T-helper 2 cell treated with Interferon-gamma antibody and Interleukin-4, amounts not matched to agents 100 ng/mL and 5 ng/mL, for 36 hours (primary cell): Measurements from ENCODE around the gene GNB5. TPM values are rescaled to one million over a fixed set of nuclear protein-coding genes. Genes with fewer than 3 reads are reported as not detected.

Source experiments
- intact Hi-C: fragments of 100-400 bp; cut with micrococcal nuclease; formaldehyde crosslinking; loops from one replicate; pipeline ENCODE4 v1.15.1; 2023
- total RNA-seq: library from RNA; stranded (reverse); gene quantifications from 2 replicates; pipeline ENCODE4 v1.2.3, GENCODE V29; 2022

GNB5 gene
- total RNA-seq, 1 donor from 2014 or later, result 44.8 TPM

DNA sequence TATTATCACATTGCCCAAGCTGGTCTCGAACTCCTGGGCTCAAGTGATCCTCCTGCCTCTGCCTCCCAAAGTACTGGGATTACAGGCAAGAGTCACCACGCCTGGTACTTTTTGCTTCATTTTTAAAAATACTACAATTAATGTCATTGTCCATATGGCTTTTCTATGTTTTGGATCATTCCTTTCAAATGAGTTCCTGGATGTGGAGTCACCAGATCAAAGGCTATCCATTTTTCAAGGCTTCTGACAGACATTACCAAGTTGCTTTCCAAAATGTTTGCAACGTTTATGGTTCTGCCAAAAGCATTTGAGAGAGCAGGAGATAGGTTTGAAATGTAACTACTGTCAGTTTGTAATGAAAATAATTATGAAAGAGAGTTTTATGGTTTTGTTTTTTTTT, 44.4 kb downstream of the GNB5 start:
- intact Hi-C loops, result no loop called here

DNA sequence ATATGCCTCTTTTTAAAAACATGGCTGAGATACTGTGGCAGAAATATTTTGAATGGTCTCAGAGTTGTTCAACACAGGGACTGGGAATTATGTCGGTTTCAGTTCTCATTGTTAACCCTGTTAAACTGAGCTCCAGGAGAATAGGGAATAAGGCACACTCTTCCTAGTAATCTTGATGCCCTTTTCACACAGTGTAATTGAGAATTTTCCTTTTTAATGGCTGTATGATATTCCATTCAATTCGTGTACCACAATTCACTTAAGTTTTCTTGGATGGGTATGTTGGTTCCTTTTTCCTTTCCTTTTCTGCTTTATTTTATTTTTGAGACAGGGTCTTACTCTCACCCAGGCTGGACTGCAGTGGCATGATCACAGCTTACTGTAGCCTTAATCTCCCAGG, 44.9 kb downstream of the GNB5 start:
- intact Hi-C loops, result no loop called here

GRCh38 chr15:52144656-52145178, 46.5 kb downstream of the GNB5 start:
- intact Hi-C loops, result loop anchor here (5.0 kb wide), 1 partner anchor 257 kb away; no protein-coding TSS in a partner anchor

DNA sequence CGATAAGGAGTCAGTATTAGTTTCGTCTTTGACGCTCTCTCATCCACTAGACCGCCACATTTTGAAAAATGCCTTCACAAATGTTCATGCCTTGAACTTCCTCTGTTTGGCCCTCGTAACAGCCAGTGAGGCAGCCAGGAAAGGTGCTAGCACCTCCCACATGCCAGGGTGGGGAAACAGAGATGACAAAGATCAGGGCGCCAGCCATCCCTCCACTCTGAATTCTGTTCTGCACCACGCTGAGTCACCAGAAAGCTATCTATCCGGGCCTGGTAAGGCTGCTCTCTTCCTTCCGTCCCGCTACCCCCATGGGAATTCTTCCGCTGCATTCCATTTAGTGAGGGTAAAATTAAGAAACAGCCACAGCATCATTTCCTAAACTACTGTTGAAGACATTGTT, 47.3 kb downstream of the GNB5 start:
- intact Hi-C loops, result loop anchor here (5.0 kb wide), 1 partner anchor 257 kb away; no protein-coding TSS in a partner anchor

- intact Hi-C loops, result loop anchor here (1.0 to 5.0 kb wide), 2 partner anchors 158 to 253 kb away; no protein-coding TSS in a partner anchor
Measured at GRCh38 chr15:52140646-52141045, 50.5 kb downstream of the GNB5 start.

- intact Hi-C loops, result loop anchor here (1.0 to 5.0 kb wide), 2 partner anchors 158 to 253 kb away; no protein-coding TSS in a partner anchor
Measured at GRCh38 chr15:52139599-52140462, 51.4 kb downstream of the GNB5 start.

GRCh38 chr15:52137432-52138357, 53.5 kb downstream of the GNB5 start:
- intact Hi-C loops, result no loop called here

- intact Hi-C loops, result no loop called here
Measured at GRCh38 chr15:52136442-52136980, 54.7 kb downstream of the GNB5 start.

- intact Hi-C loops, result no loop called here
Measured at GRCh38 chr15:52134502-52135144, 56.6 kb downstream of the GNB5 start.

GRCh38 chr15:52133510-52134220, 57.5 kb downstream of the GNB5 start:
- intact Hi-C loops, result no loop called here

DNA sequence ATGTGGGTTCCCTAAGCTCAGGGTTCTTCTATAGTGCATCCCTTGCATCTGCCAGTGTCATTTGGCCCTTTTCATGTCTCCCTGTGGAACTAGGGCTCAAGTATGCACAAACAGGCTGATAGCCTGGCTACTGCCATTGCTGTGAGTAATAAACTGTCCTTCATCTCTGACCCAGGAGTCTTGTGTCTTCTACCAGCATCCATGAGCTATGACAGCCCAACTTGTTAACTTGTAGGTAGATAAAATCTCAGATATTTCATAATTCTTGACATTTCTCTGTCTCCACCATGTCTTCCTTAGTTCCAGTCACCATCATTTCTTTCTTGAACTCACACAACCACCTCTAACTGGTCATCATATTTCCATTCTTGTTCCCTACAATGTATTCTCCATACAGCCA, 59.1 kb downstream of the GNB5 start:
- intact Hi-C loops, result no loop called here

DNA sequence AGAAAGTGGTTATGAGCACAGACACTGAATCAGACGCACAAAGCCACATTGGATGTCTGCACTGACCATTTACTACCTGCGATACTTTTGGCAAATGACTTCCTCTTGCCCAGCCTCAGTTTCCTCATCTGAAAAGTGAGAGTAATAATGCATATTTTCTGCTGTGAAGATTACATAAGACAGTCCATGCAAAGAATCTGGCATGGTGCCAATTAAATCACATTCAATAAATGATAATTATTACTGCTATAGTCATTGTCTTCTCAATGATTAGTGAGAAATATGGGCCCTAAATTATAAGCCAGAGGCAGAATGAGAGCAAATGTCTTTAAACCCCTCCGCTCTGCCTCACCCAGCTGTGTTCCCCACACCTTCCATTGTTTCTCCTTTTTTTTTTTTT, 62.6 kb downstream of the GNB5 start:
- intact Hi-C loops, result no loop called here

- intact Hi-C loops, result no loop called here
Measured at GRCh38 chr15:52124270-52124880, 66.8 kb downstream of the GNB5 start.

DNA sequence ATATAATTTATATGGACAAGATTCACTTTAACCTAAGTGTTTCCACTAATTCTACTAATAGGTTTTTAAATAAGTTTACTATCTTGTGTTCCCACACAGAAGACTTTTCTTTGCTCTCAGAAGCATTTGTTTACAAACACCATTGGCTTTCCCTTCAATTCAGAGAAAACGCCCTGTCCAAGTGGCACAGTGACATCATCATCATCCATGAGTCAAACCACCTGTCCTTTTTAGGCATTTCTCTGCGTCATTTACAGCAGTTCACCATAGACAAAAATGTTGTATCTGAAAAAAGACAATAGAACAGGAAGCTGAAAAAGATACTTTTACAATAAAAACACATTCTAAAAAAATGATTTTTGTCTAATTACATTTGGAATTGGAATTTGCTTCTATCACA, 69.3 kb downstream of the GNB5 start:
- intact Hi-C loops, result no loop called here

- intact Hi-C loops, result no loop called here
Measured at GRCh38 chr15:52121006-52121405, 70.2 kb downstream of the GNB5 start.

GRCh38 chr15:52120488-52120887, 70.7 kb downstream of the GNB5 start:
- intact Hi-C loops, result no loop called here

GRCh38 chr15:52118969-52119749, 72.0 kb downstream of the GNB5 start:
- intact Hi-C loops, result loop anchor here (10.0 kb wide), 1 partner anchor 56 kb away; no protein-coding TSS in a partner anchor

GRCh38 chr15:52117549-52117948, 73.6 kb downstream of the GNB5 start:
- intact Hi-C loops, result loop anchor here (10.0 kb wide), 1 partner anchor 57 kb away; no protein-coding TSS in a partner anchor
